ENCODE results near the gene DLG2. TPM values are rescaled to one million over a fixed set of nuclear protein-coding genes. Genes with fewer than 3 reads are reported as not detected.

DLG2 gene
- total RNA-seq, 4 donors from 2014 or later = 2.9 to 30.2 (median 22.6) TPM

- no peaks in the 10 kb centered on the region for H3K36me3 ChIP-seq
- TF ChIP-seq POLR2A (IDR thresholded peaks at IDR 0.05) = no peak
- TF ChIP-seq, protein P1, sequence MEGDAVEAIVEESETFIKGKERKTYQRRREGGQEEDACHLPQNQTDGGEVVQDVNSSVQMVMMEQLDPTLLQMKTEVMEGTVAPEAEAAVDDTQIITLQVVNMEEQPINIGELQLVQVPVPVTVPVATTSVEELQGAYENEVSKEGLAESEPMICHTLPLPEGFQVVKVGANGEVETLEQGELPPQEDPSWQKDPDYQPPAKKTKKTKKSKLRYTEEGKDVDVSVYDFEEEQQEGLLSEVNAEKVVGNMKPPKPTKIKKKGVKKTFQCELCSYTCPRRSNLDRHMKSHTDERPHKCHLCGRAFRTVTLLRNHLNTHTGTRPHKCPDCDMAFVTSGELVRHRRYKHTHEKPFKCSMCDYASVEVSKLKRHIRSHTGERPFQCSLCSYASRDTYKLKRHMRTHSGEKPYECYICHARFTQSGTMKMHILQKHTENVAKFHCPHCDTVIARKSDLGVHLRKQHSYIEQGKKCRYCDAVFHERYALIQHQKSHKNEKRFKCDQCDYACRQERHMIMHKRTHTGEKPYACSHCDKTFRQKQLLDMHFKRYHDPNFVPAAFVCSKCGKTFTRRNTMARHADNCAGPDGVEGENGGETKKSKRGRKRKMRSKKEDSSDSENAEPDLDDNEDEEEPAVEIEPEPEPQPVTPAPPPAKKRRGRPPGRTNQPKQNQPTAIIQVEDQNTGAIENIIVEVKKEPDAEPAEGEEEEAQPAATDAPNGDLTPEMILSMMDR (IDR thresholded peaks at IDR 0.05) = no peak
- H3K4me3 ChIP-seq = no peak overlapping the region
- H3K4me1 ChIP-seq = no peaks in the 10 kb centered on the region
- no peaks in the 10 kb centered on the region for H3K27me3 ChIP-seq
- intact Hi-C loops (cut with DNase I; ENCODE audit: low total_unique reads) = loop anchor here (5.0 kb wide), 1 partner anchor 47 kb away; no protein-coding TSS in a partner anchor
- no peaks in the 10 kb centered on the region for H3K9me3 ChIP-seq
- DNase-seq = no peak
- no peak overlapping the region for H3K27ac ChIP-seq
Observed at GRCh38 chr11:84089072-84090057, 1537.8 kb downstream of the DLG2 start.

GRCh38 chr11:84071851-84072250 is 1555.3 kb downstream of the DLG2 start:
- no peak overlapping the region for H3K27ac ChIP-seq
- no peak for DNase-seq
- H3K4me1 ChIP-seq = no peaks in the 10 kb centered on the region
- TF ChIP-seq, protein P1 (IDR thresholded peaks at IDR 0.05) = no peak
- TF ChIP-seq POLR2A (IDR thresholded peaks at IDR 0.05) = no peak
- no peaks in the 10 kb centered on the region for H3K36me3 ChIP-seq
- intact Hi-C loops (cut with DNase I; ENCODE audit: low total_unique reads) = no loop called here
- no peak overlapping the region for H3K4me3 ChIP-seq
- H3K9me3 ChIP-seq = no peaks in the 10 kb centered on the region
- no peaks in the 10 kb centered on the region for H3K27me3 ChIP-seq

DNA sequence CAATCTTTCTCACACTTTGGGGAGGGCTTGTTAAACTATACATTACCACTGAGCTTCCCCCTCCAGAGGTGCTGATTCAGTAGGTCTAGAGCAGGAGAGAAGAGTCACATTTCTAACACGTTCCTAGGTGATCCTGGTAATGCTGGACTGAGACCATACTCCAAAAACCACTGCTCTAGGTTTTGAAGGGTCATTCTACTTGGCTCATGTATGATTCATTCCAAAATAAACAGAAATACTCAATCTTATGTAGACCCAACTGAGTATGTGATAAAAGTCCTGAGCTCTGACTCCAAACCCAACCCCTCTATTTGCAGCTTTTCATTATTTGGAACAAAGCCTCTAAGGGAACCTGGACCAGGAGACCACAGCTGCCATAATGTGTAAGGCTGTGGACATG is 1558.1 kb downstream of the DLG2 start:
- TF ChIP-seq POLR2A (IDR thresholded peaks at IDR 0.05) = no peak
- TF ChIP-seq, protein P1 (IDR thresholded peaks at IDR 0.05) = no peak
- intact Hi-C loops (cut with DNase I; ENCODE audit: low total_unique reads) = no loop called here
- H3K4me1 ChIP-seq = no peaks in the 10 kb centered on the region
- no peaks in the 10 kb centered on the region for H3K27me3 ChIP-seq
- no peaks in the 10 kb centered on the region for H3K36me3 ChIP-seq
- H3K27ac ChIP-seq = no peak overlapping the region
- no peaks in the 10 kb centered on the region for H3K9me3 ChIP-seq
- DNase-seq = no peak
- no peak overlapping the region for H3K4me3 ChIP-seq

- no peaks in the 10 kb centered on the region for H3K9me3 ChIP-seq
Observed at GRCh38 chr11:84061726-84062125, 1565.4 kb downstream of the DLG2 start.

More at GRCh38 chr11:84061726-84062125, 1565.4 kb downstream of the DLG2 start:
- Histone ChIP-seq H3K4me3 (no peak overlapping the region), H3K27ac (no peak overlapping the region), H3K4me1 (no peaks in the 10 kb centered on the region), H3K27me3 (no peaks in the 10 kb centered on the region), H3K36me3 (no peaks in the 10 kb centered on the region)
- intact Hi-C loops (cut with DNase I; ENCODE audit: low total_unique reads) = no loop called here
- no peak for DNase-seq
- TF ChIP-seq POLR2A (IDR thresholded peaks at IDR 0.05) = no peak
- TF ChIP-seq, protein P1 (IDR thresholded peaks at IDR 0.05) = no peak

All from uterus (tissue), 4 donors.